CD4-positive, alpha-beta T cell treated with Interferon gamma for 1 hour (primary cell): ENCODE results near the gene EID2B.

ENCODE experiments used
- DNase-seq: peaks from one replicate; pipeline ENCODE4 v3.0.0-alpha.2; 2020

The EID2B gene

DNA sequence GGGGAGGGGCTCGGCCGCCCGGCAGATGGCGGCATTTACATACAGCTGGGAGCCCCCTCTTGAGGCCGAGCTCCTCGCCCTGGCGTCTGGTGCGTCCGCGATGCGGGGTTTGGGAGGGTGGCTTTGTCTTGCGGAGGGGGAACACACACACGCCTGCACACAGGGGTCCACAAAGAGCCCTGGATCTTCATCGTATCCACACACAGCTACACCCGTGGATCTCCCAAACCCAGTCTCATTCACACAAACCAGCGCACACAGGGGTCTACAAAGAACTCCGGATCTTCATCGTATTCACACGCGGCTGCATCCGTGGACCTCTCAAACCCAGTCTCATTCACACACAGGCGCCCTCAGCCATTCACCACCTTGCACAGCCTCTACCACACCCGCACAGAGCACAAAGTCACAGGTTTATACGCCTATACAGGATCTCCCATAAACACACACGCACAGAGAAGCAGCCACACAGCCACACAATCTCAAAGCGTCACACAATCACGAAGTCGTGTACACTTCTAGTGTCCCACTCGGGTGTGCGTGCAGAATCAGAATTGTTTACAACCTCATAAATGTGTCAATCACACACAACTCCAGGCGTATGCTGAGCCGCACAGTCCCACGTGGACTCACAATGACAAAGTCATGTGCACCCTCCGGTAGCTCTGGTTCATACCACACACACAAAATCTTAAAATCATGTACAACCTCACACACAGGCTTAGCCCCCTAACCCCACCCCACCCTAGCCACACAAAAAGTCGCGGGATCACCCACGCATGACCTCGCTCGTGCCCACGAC lies 34.5 kb downstream of the EID2B start:
- DNase-seq: no peak

DNA sequence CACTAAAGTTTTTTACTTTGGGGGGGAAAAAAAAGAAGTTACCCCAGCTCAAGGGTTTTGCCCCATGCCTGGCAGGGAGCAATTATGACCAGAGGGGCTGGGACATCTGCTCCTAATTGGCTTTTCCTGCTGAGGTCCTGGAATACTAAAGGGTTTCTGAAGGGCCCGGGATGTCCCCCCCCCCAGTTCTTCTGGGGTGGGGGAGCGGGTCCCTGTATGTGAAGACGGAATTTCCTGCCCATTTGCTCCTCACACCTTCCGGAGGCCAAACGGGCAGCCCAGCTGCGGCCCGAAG lies 35.0 kb downstream of the EID2B start:
- peak; percentile 11 for DNase-seq

DNA sequence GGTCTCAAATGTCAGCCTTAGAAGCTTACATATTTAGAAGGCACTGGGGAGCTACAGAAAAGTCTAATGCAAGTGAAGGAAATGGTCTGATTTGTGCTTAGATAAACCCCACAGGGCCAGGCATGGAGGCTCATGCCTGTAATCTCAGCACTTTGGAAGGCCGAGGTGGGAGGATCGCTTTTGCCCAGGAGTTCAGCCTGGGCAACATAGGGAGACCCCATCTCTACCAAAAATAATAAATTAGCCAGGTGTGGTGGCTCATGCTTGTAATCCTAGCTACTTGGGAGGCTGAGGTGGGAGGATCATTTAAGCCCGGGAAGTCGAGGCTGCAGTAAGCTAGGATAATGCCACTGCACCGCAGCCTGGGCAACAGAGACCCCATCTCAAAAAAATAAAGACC lies 36.6 kb downstream of the EID2B start:
- no peak for DNase-seq

DNA sequence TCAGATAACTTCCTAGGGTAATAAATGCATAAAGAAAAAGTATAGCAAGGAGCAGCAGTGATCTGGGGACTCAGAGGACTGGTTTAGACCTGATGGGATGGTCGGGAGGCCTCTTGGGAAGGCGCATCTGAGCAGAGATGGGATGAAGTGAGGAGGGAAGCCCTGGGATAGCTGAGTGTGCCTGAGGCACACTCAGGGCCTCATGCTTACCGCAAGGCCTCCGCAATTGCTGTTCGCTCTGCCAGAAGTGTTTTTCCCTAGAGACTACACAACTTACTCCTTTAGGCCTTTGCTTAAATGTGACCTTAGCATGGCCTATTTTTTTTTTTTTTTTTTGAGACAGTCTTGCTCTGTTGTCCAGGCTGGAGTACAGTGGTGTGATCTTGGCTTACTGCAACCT lies 38.0 kb downstream of the EID2B start:
- DNase-seq: no peak

DNA sequence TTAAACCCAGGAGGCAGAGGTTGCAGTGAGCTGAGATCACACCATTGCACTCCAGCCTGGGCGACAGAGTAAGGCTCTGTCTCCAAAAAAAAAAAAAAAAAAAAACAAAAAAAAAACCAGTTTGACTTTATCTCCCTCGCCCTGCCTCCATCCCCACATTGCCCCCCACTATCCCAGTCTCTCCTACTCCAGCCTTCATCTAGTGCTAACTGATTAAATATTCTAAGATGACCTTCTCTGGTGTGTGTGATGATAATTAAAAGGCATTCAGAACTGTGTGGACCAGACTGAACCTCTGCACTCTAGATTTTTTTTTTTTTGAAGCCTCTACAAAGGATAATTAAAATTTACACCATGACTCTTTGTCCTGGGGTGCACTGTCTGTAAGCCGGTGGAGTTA lies 39.9 kb downstream of the EID2B start:
- DNase-seq: no peak

DNA sequence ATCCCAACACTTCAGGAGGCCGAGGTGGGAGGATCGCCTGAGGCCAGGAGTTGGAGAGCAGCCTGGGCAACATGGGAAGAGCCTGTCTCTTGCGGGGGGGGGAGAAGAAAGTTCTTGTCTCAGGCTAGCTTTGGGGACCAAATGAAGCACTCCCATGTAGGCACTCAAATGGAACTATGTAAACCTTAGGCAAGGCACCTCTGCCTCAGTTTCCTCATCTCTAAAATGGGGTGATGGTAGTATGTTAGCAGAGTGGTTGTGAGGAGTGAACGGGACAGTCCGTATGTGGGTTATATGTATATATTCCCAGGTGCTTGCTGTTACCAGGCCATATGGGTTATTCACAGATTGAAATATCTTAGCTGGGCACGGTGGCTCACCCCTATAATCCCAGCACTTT lies 40.4 kb downstream of the EID2B start:
- no peak for DNase-seq

DNA sequence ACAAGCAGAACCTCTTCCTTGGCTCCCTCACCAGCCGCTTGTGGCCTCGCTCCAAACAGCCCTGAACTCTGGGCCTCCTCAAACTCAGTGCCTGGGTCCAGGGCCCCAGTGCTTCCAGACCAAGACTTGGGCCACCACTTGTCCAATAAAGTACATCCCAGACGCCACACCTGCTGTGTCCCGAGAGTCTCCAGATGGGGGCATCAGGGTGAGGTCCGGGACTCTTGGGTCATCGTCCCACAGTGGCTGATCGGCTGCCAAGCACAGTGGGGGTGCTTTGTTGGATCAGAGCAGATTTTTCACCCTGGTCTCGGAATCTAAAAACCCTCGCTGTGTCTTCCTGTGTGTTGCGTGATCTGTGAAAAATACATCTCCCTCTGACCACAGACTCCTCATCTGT lies 42.9 kb downstream of the EID2B start:
- no peak for DNase-seq

DNA sequence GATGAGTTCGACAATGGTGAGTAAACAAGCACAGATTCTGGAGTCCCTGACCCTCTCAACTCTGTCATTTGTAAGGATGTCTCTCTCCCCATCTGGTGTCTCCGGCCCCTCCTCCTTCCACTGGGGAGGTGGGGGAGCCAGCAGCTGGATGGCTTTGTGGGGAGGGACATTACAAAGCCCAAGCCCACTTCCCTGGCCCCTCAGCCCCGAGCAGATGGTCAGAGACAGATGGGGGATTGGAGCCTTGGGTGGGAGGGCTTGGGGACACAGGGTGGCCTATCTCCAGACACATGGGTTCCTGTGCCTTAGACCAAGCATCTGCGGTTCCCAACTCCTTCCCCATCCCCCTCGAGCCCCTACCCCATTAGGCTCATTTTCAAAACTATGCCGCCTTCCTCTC lies 49.5 kb downstream of the EID2B start:
- no peak for DNase-seq

DNA sequence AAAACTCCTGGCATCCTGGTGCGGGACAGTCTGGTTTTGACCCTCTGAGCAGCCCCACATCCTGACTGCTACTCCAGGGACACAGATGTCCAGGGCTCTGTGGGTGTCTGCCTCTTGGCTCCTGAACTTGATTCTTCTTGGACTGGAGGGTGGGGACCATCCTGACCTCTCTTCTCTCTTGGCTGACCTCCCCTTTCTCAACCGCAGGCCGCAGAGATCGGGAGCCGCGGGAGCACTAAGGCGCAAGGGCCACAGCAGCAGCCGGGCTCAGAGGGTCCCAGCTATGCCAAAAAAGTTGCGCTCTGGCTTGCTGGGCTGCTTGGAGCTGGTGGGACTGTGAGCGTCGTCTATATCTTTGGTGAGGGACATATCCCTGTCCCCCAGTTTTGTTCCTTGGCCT lies 51.0 kb downstream of the EID2B start:
- no peak for DNase-seq

DNA sequence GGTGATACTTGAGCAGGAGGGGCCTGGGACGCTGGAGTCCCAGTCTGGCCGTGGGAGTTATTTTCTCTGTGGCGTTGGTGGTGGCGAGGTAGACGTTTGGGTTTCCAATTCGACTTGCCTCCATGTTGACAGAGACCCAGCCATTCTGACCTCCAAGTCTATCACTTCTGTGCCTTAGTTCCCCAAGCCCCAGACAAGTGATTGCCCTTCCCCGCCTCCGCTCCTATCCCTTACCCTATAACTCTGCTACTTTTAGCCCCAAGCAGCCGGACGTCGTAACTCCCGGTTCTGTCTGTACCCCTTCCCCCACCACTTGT lies 51.5 kb downstream of the EID2B start:
- no peak for DNase-seq
